Activated gamma-delta T cell treated with Interleukin-2 at 50 U/mL for 16 hours (primary cell): ENCODE results near the gene GGT7.
A peak's percentile ranks its signal among the peaks of the same experiment; 100 is the strongest.
"Not testable (repeated sequence)": the region's sequence is repeated elsewhere in the genome, so short reads cannot be mapped to it uniquely, and the experiment has no call there.

Experiments
- DNase-seq: peaks from one replicate; pipeline ENCODE4 v3.0.0-alpha.2; 2020

GGT7 gene

DNA sequence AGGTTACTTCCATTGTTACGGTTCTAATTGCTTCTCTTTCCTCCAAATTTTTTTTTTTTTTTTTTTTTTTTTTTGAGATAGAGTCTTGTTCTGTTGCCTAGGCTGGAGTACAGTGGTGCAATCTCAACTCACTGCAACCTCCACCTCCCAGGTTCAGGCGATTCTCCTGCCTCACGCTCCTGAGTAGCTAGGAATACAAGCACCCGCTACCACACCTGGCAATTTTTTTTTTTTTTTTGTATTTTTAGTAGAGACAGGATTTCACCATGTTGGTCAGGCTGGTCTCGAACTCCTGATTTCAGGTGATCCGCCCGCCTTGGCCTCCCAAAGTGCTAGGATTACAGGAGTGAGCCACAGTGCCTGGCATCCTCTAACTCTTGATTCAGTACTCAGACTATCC lies 8.3 kb upstream of the GGT7 start:
- not testable (repeated sequence) for DNase-seq

DNA sequence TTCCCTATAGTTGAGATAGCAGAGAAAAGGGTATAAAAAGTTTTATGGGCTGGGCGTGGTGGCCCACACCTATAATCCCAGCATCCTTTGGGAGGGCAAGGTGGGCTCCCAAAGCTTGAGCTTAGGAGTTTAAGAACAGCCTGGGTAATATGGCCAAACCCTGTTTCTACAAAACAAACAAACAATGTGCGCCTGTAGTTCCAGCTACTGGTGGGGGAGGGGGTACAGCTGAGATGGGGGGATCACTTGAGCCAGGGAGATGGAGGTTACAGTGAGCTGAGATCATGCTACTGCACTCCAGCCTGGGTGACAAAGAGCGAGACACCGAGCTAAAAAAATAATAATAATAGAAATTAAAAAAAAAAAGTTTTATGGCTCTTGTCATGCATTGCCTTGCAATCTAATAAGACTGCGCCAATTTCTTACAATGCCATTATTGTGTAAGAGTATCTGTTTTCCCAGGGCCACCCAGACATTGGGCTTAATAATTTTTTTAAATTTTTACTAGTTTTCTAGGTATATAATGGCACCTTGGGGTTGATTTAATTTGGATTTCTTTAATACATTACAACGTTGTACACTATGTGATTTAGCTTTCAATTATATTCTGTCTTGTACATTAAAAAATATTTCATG lies 7.7 kb upstream of the GGT7 start:
- DNase-seq: no peak

DNA sequence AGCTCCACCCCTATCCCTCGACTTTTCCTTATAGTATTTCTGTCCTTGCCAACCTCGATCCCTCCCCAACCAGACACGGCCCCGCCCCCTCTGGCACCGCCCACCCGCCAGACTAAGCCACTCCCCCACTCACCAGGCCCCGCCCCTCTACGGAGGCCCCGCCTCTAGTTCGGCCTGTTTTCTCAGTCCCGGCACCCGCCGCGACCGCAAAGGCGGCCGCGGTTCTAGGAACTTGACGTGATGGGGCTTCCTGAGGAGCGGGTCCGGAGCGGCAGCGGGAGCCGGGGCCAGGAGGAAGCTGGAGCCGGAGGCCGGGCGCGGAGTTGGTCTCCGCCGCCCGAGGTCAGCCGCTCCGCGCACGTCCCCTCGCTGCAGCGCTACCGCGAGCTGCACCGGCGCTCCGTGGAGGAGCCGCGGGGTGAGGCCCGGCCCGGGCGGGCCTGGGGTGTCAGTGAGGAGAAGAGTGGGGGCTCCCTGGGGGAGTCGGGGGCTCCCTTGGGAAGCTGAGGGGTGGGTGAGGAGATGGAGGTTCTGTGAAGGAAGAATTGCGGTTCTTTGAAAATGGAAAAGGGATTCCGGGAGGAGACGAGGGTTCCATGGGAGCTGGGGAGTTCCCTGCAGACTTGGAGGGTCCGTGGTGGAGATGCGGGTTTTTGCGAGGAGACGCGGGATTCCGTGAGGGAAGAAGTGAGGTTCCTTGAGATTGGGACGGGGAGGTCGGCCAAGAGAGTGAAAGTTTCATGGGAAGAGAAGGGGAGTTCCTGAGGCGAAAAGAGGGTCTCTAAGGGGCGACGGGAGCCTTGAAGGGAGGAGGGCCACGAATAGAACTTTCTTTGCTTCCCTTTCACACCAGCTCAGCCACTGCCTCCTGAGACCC lies 4.0 kb upstream of the GGT7 start, which contains the start of gene ACSS2:
Gene ACSS2, plus strand, starts transcription at position 207 of the 877 bp plus-strand sequence. Its CDS starts 34 bp downstream, at position 241.
- peak; percentile 92 for DNase-seq

DNA sequence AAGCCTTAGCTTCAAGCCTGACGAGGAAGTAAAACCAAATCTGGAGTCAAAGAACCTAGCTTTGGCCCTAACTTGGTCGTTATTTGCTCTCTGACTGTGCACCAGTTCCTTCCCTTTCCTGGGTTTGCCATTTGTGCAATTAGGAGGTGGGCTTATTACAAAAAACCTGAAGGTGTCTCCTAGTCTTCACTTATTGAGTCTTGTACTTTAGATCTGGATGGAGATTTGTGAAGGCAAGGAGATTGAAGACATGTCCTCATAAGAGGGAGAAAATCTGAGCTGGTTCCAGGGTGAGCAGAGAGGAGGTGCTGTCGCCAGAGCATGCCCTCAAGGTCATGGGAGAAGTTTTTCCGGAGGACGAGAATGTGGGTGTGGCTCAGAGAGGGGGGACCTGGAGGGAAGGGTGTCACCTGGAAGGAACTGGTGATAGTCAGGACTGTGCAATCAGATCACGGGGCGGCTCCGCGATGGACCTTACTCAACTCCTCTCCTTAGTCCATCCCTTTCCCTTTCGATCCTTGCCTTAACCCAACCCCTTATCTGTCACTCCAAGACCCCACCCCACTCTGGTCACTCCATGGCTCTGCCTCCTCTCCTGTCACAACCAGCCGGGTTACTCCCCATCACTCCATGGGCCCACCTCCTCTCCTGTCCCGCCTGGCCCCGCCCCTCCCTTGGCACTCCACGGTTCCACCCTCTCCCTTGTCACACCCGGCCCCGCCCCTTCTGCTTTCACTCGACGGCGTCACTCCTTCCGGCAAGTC lies 3.2 kb upstream of the GGT7 start:
- no peak for DNase-seq

DNA sequence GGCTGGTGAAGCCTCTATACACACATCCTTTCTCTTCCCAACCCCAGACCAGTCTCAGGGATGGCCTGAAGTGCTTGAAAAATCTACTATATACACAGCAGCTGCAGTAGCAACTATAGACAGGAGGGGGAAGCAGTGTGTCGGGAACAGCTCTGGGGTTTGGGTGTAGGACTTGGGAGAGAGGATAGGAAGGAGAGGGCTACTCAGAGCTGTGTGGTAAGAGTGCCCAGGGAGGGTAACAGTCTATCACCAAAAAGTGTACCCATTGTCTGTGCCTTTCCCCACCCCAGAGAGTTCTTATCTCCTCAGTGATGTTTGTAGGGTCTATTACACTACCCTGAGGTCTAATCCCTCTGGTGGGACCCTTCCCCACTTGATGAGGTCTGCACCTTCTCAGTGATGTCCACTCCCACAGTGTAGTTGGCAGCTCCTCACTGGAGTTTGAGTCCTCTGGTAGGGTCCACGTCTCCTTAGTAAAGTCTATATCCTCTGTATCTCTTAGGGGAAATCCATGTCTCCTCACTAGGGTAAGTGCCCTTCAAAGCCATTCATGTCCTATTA lies 1.5 kb upstream of the GGT7 start:
- peak; percentile 10 for DNase-seq

DNA sequence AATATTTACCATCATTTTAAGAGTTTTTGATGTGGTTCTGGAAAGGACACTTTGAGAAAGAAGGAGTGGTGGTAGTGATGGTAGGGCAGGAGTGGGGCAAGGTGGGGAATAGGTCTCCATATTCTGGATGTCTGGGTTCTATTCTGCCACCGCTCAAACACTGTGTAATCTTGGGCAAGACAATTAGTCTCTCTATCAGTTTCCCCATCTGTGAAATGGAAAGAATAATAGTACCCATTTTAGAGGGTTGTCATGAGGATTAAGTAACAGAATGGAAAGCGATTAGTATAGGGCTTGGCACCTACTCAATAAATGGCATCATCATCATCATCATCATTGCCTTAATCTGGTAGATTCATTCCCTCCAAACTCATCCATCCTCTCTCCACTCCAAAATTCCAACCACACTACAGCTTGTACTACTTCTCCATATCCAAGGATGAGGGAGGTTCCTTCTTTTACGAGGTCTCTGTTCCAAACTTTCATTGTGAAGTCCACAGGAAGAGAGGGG lies 982 bp upstream of the GGT7 start:
- DNase-seq: no peak

DNA sequence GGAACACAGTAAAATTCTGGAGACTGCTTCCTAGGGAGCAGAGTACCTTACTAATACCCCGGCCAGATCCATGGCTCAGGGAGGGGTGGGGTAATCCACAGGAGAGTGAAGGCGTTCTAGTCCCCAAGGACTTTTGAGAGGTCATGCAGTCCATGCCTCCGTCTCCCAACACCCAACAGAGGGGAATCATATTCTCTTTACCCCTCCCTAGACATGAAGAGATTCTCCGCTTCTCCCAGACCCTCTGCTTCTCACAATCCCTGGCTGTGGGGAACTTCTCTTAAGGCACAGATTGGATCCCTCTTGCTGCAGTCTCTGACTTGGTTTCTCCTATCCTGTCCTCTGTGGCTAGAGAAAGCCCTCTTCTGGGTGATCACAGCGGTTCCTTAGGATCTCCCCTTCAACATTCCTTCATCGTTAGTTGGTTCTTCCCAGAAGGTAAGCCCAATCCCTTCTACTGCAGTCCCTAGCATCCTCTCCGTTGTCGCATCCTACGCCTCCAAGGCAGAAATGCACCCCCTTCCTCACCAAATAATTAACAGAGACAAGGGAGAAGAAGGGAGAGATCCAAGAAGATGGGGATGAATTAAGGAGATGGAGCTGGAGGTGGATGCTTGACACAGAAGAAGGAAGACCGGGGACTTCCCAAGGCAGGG lies 562 bp downstream of the GGT7 start:
- no peak for DNase-seq

DNA sequence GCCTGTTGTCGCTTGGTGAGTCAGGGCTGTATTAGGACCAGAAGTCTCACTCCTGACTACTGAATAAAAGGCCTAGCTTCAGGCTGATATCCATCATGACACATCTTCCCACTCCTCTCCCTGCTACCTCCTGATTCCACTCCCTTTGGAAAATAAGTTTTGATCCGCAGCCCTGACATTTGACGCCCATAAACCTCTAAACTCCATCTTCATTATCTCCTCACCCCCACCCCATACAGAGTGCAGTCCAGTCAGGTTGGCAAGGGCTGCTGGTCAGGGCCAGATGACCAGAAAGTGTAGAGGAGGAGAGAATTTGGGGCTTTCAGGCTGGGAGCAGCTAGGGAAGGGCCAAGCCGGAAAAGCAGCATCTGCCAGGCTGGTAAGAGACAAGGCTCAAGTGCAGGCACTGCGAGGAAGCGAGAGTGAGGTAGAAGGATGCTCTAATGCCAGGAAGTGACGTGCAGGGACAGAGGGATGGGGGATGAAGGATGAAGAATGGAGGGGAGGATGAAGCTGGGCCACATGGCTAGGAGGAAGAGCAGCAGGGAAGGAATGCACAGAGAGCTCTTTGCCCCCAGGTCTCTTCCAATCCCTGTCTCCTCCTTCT lies 1.2 kb downstream of the GGT7 start:
- no peak for DNase-seq

DNA sequence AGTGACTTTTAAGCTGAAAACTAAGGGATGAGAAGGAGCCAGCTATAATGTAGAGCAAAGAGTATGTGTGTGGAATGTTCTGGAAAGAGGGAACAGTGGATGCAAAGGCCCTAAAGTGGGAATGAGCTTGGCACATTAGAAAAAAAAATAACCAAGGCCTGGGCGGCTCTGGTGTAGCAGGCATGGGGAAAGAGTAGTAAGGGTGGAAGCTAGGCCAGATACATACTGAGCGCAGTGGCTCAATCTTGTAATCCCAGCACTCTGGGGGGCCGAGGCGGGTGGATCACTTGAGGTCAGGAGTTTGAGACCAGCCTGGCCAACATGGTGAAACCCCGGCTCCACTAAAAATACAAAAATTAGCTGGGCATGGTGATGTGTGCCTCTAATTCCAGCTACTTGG lies 8.4 kb downstream of the GGT7 start:
- DNase-seq: no peak

DNA sequence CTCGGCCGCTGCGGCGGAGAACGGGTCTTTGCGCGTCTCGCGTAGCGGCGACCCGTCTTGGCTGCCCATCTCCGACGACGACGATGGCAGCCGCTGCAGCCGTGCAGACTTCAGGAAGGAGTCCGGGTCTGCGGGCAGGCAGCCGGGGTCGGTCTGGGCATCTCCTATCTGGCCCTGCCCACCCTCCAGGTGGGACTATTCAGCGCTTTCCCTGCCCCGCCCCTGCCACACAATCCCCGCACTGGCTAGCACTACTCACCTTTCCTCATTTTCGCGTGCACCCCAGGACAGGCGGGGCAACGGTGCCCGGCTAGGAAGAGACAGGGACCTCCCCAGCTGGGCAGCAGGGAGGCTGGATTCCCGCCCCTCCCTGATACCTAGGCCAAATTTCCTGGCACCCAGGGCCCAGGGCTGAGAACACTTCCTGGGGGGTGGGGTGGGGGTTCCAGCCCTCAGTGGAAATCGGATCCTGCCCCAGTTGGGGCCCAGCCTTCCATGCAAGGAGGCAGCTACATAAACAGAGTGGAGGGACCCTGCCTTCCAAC lies 9.2 kb downstream of the GGT7 start:
- no peak for DNase-seq

DNA sequence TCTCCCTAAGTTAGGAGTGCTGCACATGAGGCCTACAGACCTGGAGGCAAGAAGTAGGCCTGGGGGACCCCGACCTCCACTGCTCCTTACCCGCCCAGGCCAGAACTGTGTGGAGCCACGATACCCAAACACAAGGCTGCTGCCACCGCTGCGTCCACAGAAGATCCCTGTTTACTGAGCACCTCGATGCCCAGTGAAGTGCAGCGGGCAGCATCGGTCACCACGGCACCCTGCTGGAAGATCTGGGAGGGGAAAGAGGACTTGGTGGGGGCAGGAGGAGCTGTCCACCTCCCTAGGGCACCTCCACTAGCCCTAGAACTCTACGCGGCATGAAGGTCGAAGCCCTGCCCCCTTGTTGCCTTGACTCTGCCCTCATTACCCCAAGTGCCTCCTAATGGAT lies 9.9 kb downstream of the GGT7 start:
- no peak for DNase-seq

DNA sequence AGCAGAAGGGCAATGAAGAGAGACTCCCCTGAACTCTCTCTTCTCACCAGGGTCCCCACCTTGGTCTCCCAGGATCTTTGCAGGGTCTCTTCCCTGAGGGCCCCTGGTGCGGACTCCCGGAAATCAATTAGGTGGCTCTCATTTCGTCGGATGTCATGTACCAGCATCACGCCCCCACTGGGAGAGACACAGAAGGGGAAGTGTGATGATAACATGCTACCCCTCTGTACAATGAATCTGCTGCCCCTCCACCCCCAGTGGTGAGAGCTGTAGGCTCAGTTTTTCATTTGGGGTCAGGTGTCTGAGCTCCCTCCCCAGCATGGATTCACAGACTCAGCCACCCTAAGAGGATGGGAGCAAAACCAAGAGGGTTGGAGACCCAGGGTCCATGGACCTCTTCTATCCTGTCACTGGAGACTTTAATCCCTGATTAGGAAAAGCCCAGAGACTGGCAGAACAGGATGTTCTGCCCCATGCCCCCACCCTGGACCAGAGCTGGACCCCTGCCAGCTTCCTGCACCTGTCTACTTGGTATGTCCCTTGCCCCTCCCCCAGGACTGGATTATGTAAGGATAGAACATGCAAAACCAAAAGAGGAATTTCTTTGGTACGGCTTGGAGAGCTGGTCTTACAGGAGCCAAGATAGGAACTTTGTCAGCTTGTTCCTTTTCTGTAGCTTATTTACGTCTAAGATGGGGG lies 11.1 kb downstream of the GGT7 start:
- DNase-seq: no peak

DNA sequence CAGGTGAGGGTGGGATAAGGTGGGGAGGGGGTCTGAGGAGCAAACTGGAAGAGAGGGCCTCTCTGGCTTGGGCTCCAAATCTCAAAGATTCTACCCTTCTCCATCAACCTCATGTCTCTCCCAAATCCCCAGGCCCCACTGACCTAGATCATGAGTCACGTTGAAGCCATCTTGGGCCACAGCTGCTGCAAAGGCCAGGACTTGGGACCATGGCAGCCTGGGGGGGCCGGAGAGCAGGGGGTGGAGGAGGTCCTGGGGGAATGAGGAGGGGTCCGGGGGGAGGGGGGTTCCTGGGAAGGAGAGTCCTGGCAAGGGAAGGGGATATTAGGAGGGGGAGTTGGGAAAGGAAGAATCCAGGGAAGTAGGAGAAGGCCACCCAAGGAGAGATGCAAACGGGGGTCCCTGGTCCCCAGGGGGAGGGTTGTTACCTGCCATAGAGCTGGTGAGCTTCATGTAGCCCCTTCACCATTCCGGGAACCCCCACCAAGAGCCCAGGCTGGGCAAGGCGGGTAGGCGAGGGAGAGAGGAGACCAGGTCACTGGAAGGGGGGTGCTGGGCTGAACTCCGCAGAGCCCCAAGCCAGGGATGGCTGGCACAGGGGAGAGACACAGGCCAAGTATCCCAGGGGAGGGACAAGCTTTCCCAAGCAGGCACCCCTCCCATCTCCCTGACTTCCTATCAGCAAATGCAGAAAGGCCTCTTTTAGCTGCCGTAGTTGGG lies 12.7 kb downstream of the GGT7 start:
- no peak for DNase-seq

DNA sequence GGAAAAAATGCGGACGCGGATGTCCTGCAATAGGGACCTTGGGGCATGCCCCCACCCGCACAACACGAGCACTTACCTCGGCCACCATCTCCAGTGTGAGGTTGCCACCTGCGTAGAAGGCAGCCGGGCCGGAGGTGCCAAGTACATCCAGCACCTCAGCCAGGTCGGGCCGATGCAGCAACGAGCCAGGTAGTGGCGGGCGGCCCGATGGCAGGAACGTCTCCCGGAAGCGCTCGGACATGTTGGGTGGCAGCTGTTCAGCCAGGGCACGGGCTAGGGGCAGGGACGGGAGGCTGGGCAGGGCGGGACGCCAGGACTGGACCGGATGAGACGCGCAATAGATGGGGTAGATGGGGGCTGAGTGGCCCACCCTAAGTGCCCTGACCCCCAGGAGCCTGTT lies 13.3 kb downstream of the GGT7 start:
- DNase-seq: no peak

DNA sequence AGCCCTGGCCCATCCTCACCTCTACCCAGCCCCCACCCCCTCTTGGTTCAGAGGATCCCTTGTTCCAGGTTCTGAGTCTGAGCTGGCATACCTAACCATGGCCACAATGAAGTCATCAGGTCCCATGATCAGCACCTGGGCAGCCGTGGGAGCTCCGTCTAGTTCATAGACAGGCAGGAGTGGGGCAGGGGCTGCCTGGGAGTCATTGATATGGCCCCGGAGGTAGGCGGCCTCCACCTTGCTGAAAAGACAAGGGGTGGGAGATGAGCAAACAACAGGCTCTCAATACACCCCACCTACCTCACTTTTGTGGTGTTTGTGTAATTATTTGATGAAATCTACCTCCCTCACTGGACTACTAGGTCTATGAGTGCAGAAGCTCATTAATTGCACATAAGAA lies 20.4 kb downstream of the GGT7 start:
- no peak for DNase-seq

DNA sequence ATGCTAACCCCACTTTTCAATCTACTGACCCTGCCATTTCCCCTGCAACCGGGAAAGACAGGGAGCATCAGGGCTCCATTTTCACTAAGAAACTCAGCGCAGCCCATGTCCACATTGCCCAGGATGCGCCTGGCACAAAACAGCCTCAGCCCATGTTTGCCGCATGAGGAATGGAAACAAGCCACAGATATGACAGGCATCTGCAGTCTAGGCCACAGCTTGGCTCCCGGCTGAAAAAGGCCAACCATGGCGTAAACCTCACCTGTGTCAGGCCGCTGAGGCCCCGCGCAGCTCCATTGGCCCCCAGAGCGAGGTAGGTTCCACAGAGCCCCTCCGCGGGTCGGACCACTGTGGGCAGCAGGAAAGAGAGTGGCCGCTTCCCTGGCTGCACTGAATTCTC lies 21.7 kb downstream of the GGT7 start:
- DNase-seq: no peak

DNA sequence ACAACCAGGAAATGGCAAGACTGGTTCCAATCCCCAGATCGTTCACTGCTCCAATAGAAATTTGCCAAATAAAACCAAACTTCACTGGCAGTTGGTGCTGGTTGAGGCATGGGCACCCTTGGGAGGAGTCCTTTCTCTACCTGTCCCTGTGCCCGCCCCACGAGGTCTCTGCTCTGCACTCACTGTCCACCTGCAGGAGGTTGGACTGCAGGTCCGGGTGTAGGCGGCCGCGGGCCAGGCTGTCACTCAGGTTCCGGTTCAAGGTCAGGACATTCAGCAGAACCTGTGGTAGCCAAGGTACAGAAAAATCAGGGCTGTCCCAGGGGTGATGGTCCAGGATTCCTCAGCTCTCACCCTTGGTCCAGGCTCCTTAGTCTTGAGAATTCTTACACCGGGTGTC lies 22.9 kb downstream of the GGT7 start:
- no peak for DNase-seq

DNA sequence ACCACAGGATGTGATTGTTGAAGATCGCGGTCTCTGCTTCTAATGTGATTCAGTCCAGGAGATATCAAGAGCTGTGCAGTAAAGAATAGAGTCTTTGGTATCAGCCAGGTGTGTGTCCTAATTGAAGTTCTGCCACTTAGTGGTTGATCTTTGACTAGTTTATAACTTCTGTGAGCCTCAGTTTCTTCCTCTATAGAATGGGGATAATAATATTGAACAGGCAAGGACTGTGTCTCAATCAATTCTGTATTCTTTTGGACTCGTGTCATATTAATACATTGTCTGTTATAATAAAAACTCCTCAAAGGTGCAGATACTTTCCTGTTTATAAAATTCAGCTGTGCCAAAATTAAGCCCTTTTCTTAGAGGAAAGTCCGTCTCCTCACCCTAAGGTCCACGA lies 24.1 kb downstream of the GGT7 start:
- DNase-seq: no peak

DNA sequence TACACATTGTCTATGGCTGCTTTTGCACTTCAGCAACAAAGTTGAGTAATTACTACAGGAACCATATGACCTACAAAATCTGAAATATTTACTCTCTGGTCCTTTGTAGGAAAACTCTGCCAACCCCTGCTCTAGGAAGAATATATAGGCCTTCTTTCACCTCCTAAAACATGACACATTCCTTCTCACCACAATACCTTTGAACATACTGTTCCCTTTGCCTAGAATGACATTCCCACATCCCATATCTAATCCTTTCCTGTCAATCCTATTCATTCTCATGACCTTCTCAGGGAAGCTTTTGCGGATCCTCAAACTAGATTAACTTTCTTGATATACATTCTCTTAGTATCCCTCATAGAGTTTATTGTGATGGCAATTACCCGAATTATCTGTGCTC lies 29.2 kb downstream of the GGT7 start:
- DNase-seq: no peak

DNA sequence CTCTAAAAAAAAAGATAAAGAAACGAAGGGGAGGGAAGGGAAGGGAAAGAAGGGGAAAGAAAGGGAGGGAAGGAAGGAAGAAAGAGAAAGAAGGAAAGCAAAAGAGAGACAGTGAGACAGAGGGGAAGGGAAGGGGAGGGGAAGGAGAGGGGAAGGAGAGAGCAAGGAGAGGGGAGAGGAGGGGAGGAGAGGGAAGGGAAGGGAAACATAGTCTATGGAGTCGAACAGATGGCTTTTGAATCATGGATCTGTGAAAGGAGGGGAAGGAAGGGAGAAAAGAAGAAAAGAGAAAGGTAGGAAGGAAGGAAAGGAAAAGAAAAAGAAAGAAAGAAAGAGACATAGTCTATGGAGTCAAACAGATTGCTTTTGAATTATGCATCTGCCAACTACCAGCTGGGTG lies 30.5 kb downstream of the GGT7 start:
- DNase-seq: no peak
